GM12874 (cell line): Measurements from ENCODE around the gene PARM1.

Source experiments
- CTCF ChIP-seq: IDR thresholded peaks from 2 replicates; pipeline ENCODE4 v1.5.1; 2011; ENCODE audit warnings: low read depth, mild to moderate bottlenecking, control low read depth, low read length, moderate library complexity; ENCODE audit not compliant: insufficient read depth

The PARM1 gene

GRCh38 chr4:74932832-74933561, at the start of gene PARM1:
Gene PARM1 (plus strand): TSS chr4:74933116. CDS start chr4:74933328, 212 bp downstream.
- TF ChIP-seq CTCF: peak; percentile 80

GRCh38 chr4:74884266-74884665, 48.6 kb upstream of the PARM1 start:
- no peak for TF ChIP-seq CTCF

- no peak for TF ChIP-seq CTCF
Observed at GRCh38 chr4:74886484-74886883, 46.4 kb upstream of the PARM1 start.

GRCh38 chr4:74890341-74890740, 42.6 kb upstream of the PARM1 start:
- TF ChIP-seq CTCF: no peak

- no peak for TF ChIP-seq CTCF
Observed at GRCh38 chr4:74891037-74891436, 41.9 kb upstream of the PARM1 start.

GRCh38 chr4:74893171-74893570, 39.7 kb upstream of the PARM1 start:
- no peak for TF ChIP-seq CTCF

GRCh38 chr4:74896595-74896994, 36.3 kb upstream of the PARM1 start:
- no peak for TF ChIP-seq CTCF

- no peak for TF ChIP-seq CTCF
Observed at GRCh38 chr4:74897386-74897785, 35.5 kb upstream of the PARM1 start.
